Hepatocyte (in vitro differentiated cells): ENCODE measurements around the gene HUWE1. TPM values are rescaled to one million over a fixed set of nuclear protein-coding genes. Genes with fewer than 3 reads are reported as not detected.

Experiments used
- DNase-seq: peaks from one replicate; pipeline ENCODE4 v3.0.0-alpha.2; 2016; ENCODE audit warnings: low spot score
- H2AFZ ChIP-seq: fragments of 200-600 bp; sonication (generic); 2 replicates; pipeline ENCODE4 v1.6.0; 2016; ENCODE audit warnings: antibody characterized with exemption, mild to moderate bottlenecking
- H3K27ac ChIP-seq: fragments of 200-600 bp; sonication (generic); 2 replicates; pipeline ENCODE4 v1.5.1; 2016; ENCODE audit warnings: mild to moderate bottlenecking
- H3K27me3 ChIP-seq: fragments of 200-600 bp; sonication (generic); 2 replicates; pipeline ENCODE4 v1.6.1; 2016
- H3K36me3 ChIP-seq: fragments of 200-600 bp; sonication (generic); replicated peaks from 2 replicates; pipeline ENCODE4 v1.5.1; 2016; ENCODE audit warnings: low read depth; ENCODE audit not compliant: insufficient read depth
- H3K4me1 ChIP-seq: fragments of 200-600 bp; sonication (generic); 2 replicates; pipeline ENCODE4 v1.5.1; 2016; ENCODE audit warnings: mild to moderate bottlenecking, moderate library complexity; ENCODE audit not compliant: insufficient read depth
- H3K4me2 ChIP-seq: fragments of 200-600 bp; sonication (generic); 2 replicates; pipeline ENCODE4 v1.6.0; 2016
- H3K4me3 ChIP-seq: fragments of 200-600 bp; sonication (generic); 2 replicates; pipeline ENCODE4 v1.5.1; 2016; ENCODE audit warnings: mild to moderate bottlenecking
- H3K79me2 ChIP-seq: fragments of 200-600 bp; sonication (generic); 2 replicates; pipeline ENCODE4 v1.6.0; 2017; ENCODE audit warnings: mild to moderate bottlenecking
- H3K9me2 ChIP-seq: fragments of 200-600 bp; sonication (generic); replicated peaks from 2 replicates; pipeline ENCODE4 v1.6.0; 2017; ENCODE audit warnings: mild to moderate bottlenecking; ENCODE audit not compliant: insufficient read depth
- H3K9me3 ChIP-seq: fragments of 200-600 bp; sonication (generic); 2 replicates; pipeline ENCODE4 v1.5.1; 2016; ENCODE audit warnings: low read depth, mild to moderate bottlenecking
- H4K20me1 ChIP-seq: fragments of 200-600 bp; sonication (generic); 2 replicates; pipeline ENCODE4 v1.6.0; 2016; ENCODE audit warnings: mild to moderate bottlenecking; ENCODE audit not compliant: insufficient read depth, poor library complexity, severe bottlenecking
- EZH2 ChIP-seq: fragments of 200-600 bp; sonication (generic); IDR thresholded peaks from 2 replicates; pipeline ENCODE4 v1.6.1; 2016; ENCODE audit warnings: antibody characterized with exemption, mild to moderate bottlenecking, borderline replicate concordance
- EZH2phosphoT487 ChIP-seq: fragments of 200-600 bp; sonication (generic); IDR thresholded peaks from one replicate; pipeline ENCODE4 v1.6.1; 2018; ENCODE audit warnings: antibody characterized with exemption, mild to moderate bottlenecking, low read depth, moderate library complexity; ENCODE audit not compliant: unreplicated experiment, severe bottlenecking
- WGBS: methylation state at CpG from one replicate; pipeline ENCODE4 v1.1.6; 2016; ENCODE audit warnings: low lambda C conversion rate; ENCODE audit errors: missing lambda C conversion rate; 5-methylcytosine and 5-hydroxymethylcytosine counted together
- polyA plus RNA-seq: library from polyadenylated mRNA; unstranded; fragments of >200 nt; fragmentation: Nextera tagmentation; extraction: Ambion mirVana; gene quantifications from 2 replicates; pipeline ENCODE4 v1.2.1, GENCODE V29; 2016
- total RNA-seq: library from RNA; depleted of rRNA; stranded (reverse); fragments of >200 nt; gene quantifications from 2 replicates; pipeline ENCODE4 v1.2.3, GENCODE V29; 2014
- TF ChIP-seq, protein P1 (sequence below): fragments of 200-600 bp; sonication (generic); IDR thresholded peaks from 2 replicates; pipeline ENCODE4 v1.5.1; 2016; ENCODE audit warnings: antibody characterized with exemption, mild to moderate bottlenecking; ENCODE audit not compliant: poor library complexity

HUWE1 gene
- total and polyA plus RNA-seq, 2 experiments from 2014 or later, result 39.2 to 104 TPM

- no peaks in the 10 kb centered on the region for H3K36me3 ChIP-seq
- H4K20me1 ChIP-seq, result no peaks in the 10 kb centered on the region
- H2AFZ ChIP-seq, result no peak overlapping the region
- H3K4me1 ChIP-seq, result no peaks in the 10 kb centered on the region
- H3K27me3 ChIP-seq, result no peaks in the 10 kb centered on the region
- H3K9me3 ChIP-seq, result no peaks in the 10 kb centered on the region
- no peaks in the 10 kb centered on the region for H3K9me2 ChIP-seq
- H3K27ac ChIP-seq, result no peak overlapping the region
- H3K4me2 ChIP-seq, result no peak overlapping the region
- H3K79me2 ChIP-seq, result no peaks in the 10 kb centered on the region
- TF ChIP-seq EZH2 (no peak), EZH2phosphoT487 (no peak)
- TF ChIP-seq, protein P1, sequence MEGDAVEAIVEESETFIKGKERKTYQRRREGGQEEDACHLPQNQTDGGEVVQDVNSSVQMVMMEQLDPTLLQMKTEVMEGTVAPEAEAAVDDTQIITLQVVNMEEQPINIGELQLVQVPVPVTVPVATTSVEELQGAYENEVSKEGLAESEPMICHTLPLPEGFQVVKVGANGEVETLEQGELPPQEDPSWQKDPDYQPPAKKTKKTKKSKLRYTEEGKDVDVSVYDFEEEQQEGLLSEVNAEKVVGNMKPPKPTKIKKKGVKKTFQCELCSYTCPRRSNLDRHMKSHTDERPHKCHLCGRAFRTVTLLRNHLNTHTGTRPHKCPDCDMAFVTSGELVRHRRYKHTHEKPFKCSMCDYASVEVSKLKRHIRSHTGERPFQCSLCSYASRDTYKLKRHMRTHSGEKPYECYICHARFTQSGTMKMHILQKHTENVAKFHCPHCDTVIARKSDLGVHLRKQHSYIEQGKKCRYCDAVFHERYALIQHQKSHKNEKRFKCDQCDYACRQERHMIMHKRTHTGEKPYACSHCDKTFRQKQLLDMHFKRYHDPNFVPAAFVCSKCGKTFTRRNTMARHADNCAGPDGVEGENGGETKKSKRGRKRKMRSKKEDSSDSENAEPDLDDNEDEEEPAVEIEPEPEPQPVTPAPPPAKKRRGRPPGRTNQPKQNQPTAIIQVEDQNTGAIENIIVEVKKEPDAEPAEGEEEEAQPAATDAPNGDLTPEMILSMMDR, result no peak
- no peak overlapping the region for H3K4me3 ChIP-seq
- DNase-seq, result no peak
- whole genome bisulfite sequencing, result 70% methylated on average over 2 of the region's 2 CpGs
Observed at GRCh38 chrX:53598169-53598568, 88.3 kb downstream of the HUWE1 start.

DNA sequence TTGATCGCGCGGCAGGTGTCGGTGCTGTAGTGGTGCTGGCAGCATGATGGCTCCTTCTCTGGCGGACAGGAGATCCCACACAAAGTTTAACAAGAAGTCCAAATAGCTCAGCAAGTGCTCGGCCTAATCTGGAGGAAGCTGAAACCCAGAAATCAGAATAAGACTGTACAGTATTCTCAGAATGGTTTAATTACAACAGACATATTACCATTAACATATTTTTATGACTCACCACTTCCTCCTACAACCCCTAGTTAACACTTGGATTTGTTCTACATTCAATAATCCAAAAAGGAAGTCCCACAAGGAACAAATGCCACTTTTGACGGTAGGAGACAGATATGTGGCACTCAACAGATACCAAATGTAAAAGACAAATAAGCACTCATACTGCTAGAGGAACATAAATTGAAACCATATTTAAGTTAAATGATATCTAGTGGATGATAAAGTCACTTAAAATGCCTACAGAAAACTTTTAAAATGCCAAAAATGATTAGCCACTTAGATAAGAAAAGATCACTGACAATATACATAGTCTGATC lies 91.2 kb downstream of the HUWE1 start:
- no peak overlapping the region for H3K4me3 ChIP-seq
- H3K9me2 ChIP-seq, result no peaks in the 10 kb centered on the region
- no peaks in the 10 kb centered on the region for H3K27me3 ChIP-seq
- no peak overlapping the region for H2AFZ ChIP-seq
- no peaks in the 10 kb centered on the region for H3K9me3 ChIP-seq
- H4K20me1 ChIP-seq, result no peaks in the 10 kb centered on the region
- no peak for DNase-seq
- no peaks in the 10 kb centered on the region for H3K36me3 ChIP-seq
- TF ChIP-seq, protein P1, result no peak
- no peak for TF ChIP-seq EZH2
- TF ChIP-seq EZH2phosphoT487, result no peak
- no peak overlapping the region for H3K4me2 ChIP-seq
- WGBS, result 89% methylated on average over 7 of the region's 7 CpGs
- H3K4me1 ChIP-seq, result no peaks in the 10 kb centered on the region
- no peak overlapping the region for H3K27ac ChIP-seq
- H3K79me2 ChIP-seq, result no peaks in the 10 kb centered on the region

GRCh38 chrX:53594354-53594753 lies 92.2 kb downstream of the HUWE1 start:
- 81% methylated on average over 1 of the region's 1 CpG for WGBS
- Histone ChIP-seq H3K9me2 (no peaks in the 10 kb centered on the region), H3K79me2 (no peaks in the 10 kb centered on the region), H3K4me2 (no peak overlapping the region), H4K20me1 (no peaks in the 10 kb centered on the region), H3K36me3 (no peaks in the 10 kb centered on the region), H3K4me1 (no peaks in the 10 kb centered on the region), H3K27me3 (no peaks in the 10 kb centered on the region), H2AFZ (no peak overlapping the region), H3K9me3 (no peaks in the 10 kb centered on the region), H3K27ac (no peak overlapping the region), H3K4me3 (no peak overlapping the region)
- DNase-seq, result no peak
- TF ChIP-seq EZH2phosphoT487 (no peak), EZH2 (no peak)
- TF ChIP-seq, protein P1, result no peak
